Measurements from ENCODE around the gene SORCS2. TPM values are rescaled to one million over a fixed set of nuclear protein-coding genes. Genes with fewer than 3 reads are reported as not detected.

SORCS2 gene
- total RNA-seq, 1 donor from 2014 or later, result 13.4 TPM

DNA sequence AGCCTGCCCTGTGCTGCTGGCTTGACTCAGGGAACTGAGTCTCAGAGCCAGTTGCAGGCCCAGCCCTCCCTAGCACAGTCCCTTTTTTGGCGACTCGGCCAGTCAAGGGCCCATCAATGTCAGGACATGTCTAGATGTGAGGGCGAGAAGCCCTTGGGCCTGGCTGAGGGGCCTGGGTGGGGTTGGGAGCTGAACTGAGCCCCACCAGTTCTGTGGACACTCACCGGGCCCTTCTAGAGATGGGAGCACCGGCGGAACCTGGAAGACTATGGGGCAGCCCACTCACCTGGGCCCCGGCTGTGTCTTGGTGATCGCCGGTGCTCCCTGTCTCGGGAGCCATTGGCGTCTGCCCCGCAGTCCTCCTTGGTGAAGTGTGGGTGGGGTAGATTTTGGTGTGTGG is 501.4 kb downstream of the SORCS2 start:
- DNase-seq, result no peak

DNA sequence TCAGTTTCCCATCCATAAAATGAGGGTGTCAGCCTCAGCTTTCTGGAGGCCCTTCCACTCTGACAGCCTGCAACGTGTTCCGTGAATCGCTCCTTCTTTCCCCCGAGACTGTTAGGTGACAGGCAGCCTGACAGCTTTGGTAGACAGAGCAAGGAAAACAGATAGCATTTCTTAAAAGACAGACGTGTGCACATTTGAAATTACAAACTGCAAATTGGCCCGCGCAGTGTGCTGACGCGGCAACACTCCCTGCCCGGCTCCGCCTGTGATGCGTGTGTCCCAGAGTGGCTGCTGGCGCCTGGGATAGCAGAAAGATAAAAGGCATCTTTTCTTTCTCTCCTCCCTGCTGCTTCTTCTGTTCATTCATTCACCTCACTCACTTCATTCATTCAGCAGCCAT is 502.0 kb downstream of the SORCS2 start:
- no peak for DNase-seq

DNA sequence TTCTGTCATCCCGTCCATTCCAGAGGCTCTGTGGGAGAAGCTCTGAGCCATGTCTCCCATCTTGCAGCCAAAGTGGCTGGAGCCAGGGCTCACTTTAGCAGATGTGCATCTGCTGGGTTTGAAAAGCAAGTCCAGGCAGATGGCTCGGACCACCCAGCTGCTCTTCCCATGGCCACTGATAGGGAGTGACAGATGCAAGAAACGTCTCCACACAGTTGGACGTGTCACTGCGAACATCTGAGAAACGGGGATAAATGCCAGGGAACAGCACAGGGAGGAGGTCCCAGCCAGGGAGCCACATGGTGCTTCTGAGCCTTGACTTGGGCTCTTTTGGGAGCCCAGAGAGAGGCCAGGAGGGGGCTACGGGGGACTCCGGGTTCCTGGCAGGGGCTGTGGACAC is 505.0 kb downstream of the SORCS2 start:
- peak; percentile 95 for DNase-seq

DNA sequence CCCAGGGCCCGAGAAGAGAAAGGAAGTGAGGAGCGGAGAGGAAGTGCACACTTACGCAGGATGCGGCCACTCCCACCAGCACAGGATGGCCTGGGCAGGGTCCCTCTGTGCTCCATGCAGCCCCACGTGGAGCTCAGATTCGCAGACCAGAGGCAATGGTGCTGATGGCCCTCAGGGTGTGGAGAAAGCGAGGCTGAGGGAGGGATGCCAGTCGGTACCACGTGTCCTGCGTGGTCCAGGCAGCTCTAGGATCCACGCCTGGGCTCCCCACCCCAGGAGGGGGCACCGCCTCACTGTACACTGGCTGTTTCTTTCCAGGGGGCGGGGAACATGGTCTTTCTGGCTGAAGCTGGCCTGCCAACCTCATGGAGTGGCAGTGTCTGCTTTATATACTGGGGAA is 505.5 kb downstream of the SORCS2 start:
- no peak for DNase-seq

DNA sequence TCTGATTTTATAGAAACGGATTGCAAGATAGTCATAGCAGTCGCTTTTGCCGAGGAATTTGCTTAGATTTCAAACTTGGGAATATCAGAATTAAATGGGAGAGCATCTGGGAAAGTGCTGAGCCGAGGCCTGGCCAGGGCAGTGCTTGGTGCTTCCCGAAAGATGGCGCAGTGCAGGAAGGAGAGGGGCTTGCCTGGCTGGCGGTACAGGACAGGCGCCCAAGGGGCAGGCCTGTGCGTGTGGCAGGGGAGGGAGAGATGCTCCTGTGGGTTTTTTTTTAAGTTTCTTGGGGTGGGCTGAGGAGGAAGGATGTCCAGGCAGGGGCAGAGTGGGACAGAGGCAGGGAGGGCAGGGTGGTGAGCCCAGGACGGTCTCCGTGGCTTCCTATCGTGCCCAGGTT is 506.2 kb downstream of the SORCS2 start:
- no peak for DNase-seq

DNA sequence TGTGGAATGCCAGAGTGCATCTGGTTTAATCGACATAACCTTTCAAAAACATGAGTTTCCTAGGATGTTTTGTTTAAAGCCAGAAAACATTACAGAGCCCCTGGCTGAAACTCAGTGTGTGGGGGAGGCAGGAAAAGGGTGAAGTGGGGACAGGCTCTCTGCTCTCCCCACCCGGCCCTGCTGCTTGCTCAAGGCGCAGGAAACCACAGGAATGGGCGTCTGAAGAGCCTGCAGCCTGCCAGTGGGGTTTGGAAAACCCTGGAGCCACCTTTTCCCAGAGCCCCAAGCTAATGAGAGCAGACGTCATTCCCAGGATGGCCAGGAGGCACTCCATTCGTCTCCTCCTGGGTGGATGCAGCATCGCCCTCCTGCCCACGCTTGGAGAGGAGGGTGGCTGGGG is 506.7 kb downstream of the SORCS2 start:
- peak; percentile 56 for DNase-seq

DNA sequence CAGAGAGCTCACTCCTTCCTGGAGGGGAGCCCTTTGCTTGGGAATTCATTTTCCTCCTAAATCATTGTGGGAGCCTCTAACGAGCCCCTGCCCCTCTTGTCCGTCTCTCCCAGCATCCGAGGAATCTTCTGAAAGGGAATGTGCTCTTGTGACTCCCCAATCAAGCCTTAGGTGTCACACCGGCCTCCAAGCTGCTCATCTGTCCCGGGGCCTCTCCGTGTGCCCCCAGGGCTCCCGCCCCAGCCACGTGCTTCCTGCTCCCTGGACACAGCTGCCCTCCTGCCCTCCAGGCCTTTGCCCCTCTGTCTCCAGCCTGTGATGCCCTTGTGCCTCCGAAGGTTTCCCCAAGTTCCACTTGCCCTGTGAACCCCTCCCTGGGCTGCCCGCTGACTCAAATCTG is 507.5 kb downstream of the SORCS2 start:
- no peak for DNase-seq

DNA sequence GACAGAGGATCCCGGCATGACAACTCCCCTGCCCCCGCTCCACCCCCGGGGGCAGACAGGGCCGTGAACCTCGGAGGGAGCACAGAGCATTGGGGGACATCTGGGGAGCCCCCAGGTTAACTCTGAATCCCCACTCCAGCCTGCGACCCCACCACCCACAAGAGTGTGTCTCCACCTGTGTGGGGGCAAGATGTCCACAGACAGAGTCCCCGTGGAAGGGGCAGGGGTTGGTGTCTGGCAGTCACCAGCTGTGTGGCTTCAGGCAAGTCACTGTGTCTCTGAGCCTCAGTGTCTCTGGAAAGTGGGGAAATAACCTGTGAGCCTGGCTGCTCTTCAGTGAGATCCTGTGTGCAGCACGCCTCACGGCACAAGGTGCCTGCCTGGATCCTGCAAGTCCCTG is 508.3 kb downstream of the SORCS2 start:
- no peak for DNase-seq

DNA sequence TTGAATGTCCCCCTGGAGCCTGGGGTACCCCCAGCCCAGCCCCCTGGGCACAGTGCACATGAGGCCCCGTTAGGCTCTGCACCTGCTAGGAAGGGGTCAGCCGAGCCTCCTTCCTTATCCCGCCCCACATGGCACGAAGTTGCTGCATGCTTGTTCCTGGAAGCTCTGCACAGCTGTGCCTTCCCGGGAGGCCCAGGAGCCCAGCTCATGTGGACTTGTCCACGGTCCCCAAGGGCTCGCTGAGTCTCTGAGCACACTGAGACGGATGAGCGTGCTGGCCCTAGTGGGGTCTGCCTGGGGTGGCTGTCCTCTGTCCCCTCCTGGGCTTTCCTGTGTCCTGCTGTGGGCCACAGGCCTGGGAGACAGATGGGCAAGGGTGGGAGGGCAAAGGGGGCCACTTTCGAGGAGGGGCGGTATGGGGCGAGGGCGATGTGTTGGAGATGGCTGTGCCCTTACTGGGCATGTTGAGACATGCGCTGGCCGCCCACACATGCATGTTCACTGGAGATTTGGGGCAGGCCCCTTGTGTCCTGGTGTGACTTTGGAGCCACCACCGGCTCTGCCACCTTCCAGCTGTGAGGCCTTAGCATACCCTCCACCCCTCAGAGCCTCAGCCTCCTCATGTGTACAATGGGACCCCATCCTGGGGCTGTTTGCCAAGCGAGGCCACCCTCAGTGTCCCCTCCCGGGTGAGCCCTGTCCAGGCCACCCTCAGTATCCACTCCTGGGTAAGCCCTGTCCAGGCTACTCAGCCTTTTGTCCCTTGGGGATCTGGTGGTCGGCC is 509.7 kb downstream of the SORCS2 start:
- no peak for DNase-seq

DNA sequence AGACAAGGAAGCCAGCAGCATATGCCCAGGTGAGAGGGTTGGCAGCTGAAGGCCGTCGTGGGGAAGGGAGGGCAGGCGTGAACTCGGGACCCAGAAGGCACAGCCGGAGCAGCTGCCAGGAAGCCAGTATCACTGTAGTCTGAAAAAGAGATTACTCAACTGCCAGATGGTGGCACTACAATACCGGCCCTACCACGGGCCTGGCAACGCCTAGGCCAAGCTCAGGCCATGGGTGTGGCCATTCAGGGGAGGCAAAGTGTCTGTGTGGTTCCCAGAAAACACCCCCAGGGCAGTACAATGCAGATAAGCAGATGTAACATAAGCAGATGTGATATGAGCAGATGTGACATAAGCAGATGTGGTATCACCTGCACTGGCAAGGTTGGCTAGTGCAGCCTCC is 511.4 kb downstream of the SORCS2 start:
- DNase-seq, result no peak

DNA sequence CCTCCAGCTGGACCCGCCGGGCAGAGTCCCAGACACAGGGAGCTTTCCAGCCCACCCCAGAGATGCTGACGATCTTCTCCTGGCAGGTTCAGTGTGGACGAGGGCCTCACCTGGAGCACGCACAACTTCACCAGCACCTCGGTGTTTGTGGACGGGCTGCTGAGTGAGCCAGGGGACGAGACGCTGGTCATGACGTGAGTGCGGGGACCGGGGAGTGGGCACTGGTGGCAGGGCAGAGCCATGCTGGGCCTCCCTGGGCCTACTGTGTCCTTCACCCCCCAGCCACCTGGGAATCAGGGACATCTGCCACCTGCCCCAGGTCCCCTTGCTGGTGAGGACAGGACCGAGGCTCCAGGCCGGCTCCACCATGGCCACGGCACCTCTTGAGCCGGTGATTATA is 511.8 kb downstream of the SORCS2 start:
- no peak for DNase-seq

DNA sequence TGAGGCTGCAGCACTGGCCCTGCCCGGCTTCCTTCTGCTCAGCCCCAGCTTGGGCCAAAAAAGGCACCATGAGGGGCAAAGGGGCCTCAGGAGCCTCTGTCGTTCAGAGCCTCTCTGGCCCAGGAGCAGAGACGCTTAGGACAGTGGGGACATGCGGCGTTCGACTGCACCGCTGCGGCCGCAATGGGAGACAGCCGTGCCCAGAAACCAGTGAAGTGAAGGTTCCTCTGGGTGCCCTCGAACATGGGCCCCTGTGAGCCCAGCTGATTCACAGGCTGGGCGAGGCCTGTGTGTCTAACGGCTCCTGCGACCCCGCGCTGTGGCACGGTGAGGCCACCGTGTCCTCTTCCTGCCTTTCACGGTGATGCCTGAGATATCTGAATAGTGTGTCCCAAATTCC is 512.3 kb downstream of the SORCS2 start:
- no peak for DNase-seq

DNA sequence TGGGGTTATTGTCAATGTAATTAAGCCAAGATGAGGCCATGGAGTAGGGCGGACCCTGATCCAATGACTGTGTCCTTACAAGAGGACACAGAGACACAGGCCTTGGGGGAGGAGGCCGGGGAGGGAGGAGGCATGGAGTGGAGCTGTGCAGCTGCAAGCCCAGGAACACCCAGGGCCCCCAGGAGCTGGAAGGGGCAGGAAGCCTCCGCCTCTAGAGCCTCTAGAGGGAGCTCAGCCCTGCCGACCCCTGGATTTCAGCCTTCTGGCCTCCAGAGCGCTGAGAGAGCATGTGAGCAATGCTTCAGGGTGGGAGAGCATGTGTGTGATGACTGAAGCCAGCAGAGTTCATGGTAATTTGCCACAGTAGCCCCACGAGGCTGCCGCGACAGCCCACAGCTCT is 512.7 kb downstream of the SORCS2 start:
- peak; percentile 51 for DNase-seq

DNA sequence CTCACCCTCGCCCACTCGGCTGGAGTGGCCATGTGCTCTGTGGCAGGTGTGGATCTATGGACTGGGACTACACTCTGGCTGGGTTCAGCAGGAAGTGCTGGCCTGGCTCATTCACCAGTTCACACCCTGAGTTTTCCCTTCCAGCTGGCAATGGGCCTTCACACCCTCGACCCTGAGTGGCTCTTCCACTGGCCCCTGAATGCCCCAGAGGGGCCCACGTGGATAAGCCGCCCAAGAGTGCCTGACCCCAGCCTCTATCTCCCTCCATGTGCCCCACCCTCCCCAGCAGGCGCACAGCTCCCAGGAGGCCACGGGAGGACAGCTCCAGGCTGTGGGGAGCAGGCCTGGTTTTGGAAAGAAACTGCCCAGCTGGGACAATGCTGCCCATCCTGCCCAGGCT is 513.3 kb downstream of the SORCS2 start:
- peak; percentile 27 for DNase-seq

DNA sequence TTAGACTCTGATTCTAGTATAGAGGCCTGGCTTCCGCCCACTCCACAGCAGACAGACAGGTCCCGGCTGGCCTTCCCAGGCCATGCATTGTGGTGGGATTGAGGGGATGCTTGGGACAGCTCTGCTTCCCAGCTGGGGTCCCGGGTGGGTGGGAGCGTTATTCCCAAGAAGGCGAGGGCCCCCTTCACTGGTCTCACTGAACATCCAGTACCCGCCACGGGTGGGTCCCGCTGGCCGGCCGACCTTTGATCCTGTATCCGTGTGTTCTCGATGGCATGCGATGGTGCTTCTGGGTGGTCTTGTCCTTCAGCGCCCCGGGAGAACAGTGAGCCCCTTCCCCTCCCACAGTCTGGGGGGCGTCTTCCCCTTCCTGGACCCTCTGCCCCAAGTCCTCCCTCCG is 515.9 kb downstream of the SORCS2 start:
- DNase-seq, result no peak

DNA sequence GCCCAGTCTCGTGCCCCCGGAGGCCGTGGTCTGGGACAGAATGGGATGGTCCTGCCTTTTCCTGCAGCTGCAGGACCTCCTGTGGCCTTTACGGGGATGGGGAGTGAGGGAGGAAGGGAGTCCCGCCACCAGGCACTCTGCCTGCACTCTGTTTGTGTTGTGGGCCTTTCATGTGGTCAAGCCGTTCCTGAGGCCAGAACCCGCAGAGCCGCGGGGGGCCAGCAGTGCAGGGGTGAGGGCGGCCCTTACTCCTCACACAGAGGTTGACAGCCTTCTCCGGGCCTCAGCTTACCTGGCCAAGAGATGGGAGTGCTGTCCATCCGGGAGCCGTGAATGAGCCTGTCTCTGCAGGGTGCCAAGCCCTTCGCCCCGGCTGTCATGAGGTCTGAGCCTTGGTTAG is 516.6 kb downstream of the SORCS2 start:
- no peak for DNase-seq

DNA sequence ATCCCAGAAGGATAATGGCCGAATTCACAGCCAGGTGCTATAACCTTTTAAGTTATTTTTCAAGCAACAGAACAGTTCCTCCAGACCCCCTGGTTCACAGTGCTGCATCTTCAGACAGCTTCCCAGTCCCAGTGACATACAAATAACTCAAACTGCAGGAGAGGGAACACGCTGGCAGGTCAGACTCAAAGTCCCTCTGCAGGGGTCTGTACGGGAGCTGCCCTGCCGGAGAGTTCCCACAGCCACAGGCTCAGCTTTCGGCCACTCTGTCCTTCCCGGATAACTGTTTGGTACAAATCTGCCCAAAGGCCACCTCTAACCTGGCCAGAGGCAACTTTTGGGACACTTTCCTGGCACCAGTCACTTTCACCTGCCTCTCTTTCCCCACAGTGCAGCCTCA is 517.1 kb downstream of the SORCS2 start:
- DNase-seq, result no peak

DNA sequence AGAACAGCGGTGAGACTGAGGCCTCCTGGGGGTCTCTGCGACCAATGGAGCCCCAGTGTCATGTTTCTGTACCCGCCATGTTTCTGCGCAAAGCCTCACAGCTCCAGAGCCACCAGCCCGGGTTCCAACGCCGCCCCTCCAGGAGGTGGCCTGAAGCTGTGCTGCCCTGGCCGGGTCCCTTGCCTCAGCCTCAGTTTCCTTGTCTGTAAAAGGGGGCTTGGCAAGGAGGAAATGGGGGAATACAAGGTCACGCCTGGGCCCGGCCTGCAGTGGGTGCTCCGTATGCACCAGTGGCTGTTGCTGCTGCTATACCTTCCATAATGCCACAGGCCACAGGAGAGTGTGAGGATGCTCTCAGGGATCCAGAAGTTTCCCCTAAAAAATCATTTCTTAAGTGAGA is 517.8 kb downstream of the SORCS2 start:
- no peak for DNase-seq

DNA sequence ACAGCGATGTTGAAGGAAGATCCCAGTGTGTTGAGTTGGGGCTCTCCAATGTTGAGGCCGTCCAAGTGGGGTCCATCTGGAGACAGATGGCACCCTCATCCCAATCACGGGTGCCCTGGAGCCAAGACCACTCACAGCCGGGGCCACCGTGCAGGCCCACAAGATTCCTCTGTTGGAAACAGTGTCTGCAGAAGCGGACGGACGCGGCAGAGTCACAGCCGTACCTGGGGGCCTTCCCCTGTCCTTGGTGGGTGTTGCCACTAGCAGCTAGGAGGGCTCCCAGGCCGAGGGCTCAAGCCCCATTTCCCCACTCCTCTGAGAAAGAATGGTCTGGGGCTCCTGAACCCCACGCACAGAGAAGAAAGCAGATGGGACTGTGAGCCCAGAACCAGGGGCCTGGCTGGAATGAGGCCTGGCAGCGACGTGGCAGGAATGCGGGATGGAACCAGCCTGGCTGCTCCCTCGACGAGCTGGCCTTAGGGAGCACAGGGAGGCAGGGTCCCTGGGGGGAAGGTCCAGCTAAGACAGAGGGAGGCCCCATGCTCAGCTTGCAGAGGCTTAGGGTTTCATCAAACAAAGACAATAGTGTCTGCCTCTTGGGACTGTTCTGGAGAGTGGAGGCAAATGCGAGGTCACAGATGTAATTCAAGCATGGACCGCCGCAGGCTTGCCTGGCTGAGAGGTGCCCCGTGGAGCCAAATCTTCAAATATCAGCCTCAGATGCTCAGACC is 518.4 kb downstream of the SORCS2 start:
- peak; percentile 32 for DNase-seq

DNA sequence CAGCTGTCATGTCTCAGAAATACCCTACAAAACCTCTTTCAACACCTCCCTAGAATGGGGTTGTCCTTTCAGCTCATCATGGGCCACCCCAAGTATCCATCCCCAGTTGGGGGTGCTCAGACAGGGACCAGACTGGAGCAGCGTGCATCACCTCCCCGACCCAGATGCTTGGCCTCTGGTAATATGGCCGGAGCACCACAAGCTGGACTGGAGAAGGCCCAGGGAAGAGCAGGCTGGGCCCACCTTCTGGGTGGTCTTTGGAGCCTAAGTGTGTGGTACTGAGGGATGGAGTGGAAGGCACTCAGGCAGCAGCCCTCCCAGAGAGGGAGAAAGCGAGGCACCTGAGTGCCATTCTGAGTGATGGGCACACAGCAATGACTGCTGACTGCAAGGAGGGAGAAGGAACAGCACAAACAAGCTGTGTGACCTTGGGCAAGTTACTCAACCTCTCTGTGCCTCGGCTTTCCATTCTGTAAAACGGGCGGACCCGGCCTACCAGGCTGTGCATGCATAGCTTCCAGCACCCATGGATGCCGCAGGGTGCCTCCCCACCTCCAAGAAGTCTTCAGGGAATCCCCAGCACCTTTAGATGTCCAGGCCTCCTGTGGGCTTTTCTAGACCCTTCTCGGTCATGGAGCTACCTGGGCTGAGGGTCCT is 519.1 kb downstream of the SORCS2 start:
- no peak for DNase-seq

DNA sequence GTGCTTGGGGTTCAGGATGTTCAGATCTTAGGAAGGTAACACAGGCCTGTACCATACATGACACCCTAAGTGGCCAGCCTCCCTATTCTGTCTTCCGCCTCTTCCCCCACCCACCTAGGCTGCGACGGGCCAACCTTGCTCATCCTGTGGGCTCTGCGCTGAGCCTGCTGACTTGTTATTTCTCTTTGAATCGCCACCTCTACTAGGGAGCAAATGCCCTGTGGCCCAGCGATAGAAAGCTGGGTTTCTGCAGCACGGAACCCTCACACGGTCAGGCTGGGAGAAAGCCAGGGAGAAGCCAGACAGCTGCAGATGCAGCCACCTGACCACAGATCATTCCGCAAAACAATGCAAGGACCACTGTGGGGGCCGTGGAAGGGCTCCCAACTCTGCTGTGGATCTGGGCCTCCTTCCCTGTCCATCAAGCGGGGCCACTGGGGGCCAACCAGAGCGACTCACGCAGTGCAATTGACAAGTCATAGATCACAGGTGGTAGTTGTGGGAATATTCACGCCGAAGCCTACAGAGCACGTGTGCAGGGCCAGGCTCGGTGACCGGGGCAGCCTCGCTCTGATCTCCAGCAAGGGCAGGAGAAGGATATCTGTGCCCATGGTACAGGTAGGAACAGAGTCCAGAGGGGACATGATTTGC is 519.8 kb downstream of the SORCS2 start:
- DNase-seq, result no peak

DNA sequence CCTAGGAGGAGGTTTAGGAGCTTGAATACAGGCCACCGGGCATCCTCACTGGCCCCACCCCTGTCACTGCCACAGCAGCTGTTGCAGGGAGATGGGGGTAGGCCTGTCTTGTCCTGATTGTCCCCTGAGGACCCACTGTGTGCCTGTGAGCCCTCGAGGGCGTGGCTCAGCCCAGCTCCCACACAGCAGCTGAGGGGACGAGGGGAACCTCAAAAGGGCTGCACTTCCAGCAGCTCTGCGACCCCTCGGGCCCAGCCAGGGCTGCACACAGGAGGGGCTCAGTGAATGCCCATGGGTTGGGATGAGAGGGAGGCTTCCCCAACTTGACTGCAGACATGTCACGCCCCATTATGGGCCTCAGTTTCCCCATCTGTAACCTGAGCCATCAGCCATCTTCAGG is 521.4 kb downstream of the SORCS2 start:
- DNase-seq, result no peak

DNA sequence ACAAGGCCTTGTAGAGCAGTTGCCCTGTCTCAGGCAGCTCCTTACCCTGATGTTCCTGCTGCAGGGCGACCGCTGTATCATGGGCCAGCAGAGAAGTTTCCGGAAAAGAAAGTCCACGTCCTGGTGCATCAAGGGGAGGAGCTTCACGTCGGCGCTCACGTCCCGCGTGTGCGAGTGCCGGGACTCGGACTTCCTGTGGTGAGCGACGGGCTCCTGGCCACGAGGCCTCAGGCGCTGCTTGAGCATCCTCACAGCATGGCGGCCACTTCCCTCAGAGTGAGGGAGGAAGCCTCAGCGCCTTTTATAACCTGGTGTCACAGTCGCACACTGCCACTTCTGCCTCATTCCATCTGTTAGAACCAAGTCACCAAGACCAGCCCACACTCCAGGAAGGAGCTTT is 521.8 kb downstream of the SORCS2 start:
- no peak for DNase-seq
